HCT116 (cell line): Measurements from ENCODE around the gene CEBPA. TPM values are rescaled to one million over a fixed set of nuclear protein-coding genes. Genes with fewer than 3 reads are reported as not detected.

Experiments
- ATAC-seq: fragments of 200-7000 bp; cut with Tn5 transposase; 2 replicates; pipeline ENCODE4 v1.9.1; 2020; ENCODE audit warnings: mild to moderate bottlenecking, moderate library complexity
- BruUV-seq: library from RNA; stranded (reverse); fragments of 400-500 nt; replicated peaks from 2 replicates; lab custom pipeline; 2021; lab: Mats Ljungman, UMichigan
- CTCF ChIA-PET: fragments of 300-600 bp; sonication (Branson Sonifier 250); formaldehyde crosslinking; loops from one replicate; lab custom pipeline; 2021; ENCODE audit warnings: antibody characterized with exemption; lab: Charles Lee
- POLR2A ChIA-PET: fragments of 300-600, 350-600 bp; sonication (Branson Sonifier 250); formaldehyde crosslinking; loops from one replicate; lab custom pipeline; 2021; ENCODE audit warnings: antibody characterized with exemption; lab: Charles Lee
- RAD21 ChIA-PET, 2 experiments: fragments of 300-600 bp; sonication (Branson Sonifier 250); formaldehyde crosslinking; loops; one replicate each; lab custom pipeline; 2023; ENCODE audit warnings: low total read pairs in 2 of 2; ENCODE audit not compliant: uncharacterized antibody in 2 of 2, unreplicated experiment in 2 of 2, low non-redundant PET in 1 of 2; lab: Charles Lee
- DNase-seq: peaks from one replicate; pipeline ENCODE4 v3.0.0-alpha.2; 2010; ENCODE audit warnings: low read depth, low spot score
- H2AFZ ChIP-seq: fragments of 200-600 bp; shearing (Covaris generic), sonication (generic); 2 replicates; pipeline ENCODE4 v1.6.1; 2017; ENCODE audit warnings: low read depth, mixed run types, mixed read lengths, antibody characterized with exemption, low read length; ENCODE audit not compliant: poor library complexity, severe bottlenecking
- H3K27ac ChIP-seq: 2 replicates; pipeline ENCODE4 v1.5.1; 2012; ENCODE audit warnings: low read depth, low read length
- H3K27me3 ChIP-seq: fragments of 200-600 bp; sonication (generic); 2 replicates; pipeline ENCODE4 v1.6.1; 2016; ENCODE audit warnings: mixed run types, low read length, mixed read lengths; ENCODE audit not compliant: insufficient read depth
- H3K36me3 ChIP-seq, 2 experiments: fragments of 200-500 bp in 1 of 2; fragments of 200-600 bp in 1 of 2; sonication (Bioruptor generic) in 1 of 2; sonication (generic) in 1 of 2; 2 replicates each; pipeline versions ENCODE4 v1.5.1 to v1.6.1; 2014 to 2016; ENCODE audit warnings: low read length in 2 of 2, inconsistent platforms in 1 of 2, mixed read lengths in 1 of 2, mixed run types in 1 of 2; ENCODE audit not compliant: insufficient read depth in 2 of 2, control insufficient read depth in 1 of 2
- H3K4me1 ChIP-seq, 2 experiments: fragments of 200-600 bp in 1 of 2; sonication (generic) in 1 of 2; 2 replicates each; pipeline versions ENCODE4 v1.5.1 to v1.6.1; 2012 to 2017; ENCODE audit warnings: low read length in 2 of 2, inconsistent platforms in 1 of 2, mild to moderate bottlenecking in 1 of 2, mixed read lengths in 1 of 2, mixed run types in 1 of 2, moderate library complexity in 1 of 2; ENCODE audit not compliant: insufficient read depth in 2 of 2, control insufficient read depth in 1 of 2
- H3K4me2 ChIP-seq: fragments of 200-600 bp; sonication (generic); 2 replicates; pipeline ENCODE4 v1.6.1; 2017; ENCODE audit warnings: mixed run types, low read length, mixed read lengths
- H3K4me3 ChIP-seq, 2 experiments: fragments of 200-600 bp in 1 of 2; sonication (generic) in 1 of 2; replicated peaks in 1 of 2; 2 replicates each; pipeline ENCODE4 v1.5.1; 2011 to 2016; ENCODE audit warnings: low read length in 2 of 2, control low read depth in 1 of 2, low read depth in 1 of 2, mild to moderate bottlenecking in 1 of 2, mixed read lengths in 1 of 2, mixed run types in 1 of 2
- H3K79me2 ChIP-seq: fragments of 200-600 bp; sonication (generic); 2 replicates; pipeline ENCODE4 v1.6.1; 2017; ENCODE audit warnings: mild to moderate bottlenecking, mixed run types, low read length, moderate library complexity, mixed read lengths; ENCODE audit not compliant: insufficient read depth
- H3K9ac ChIP-seq: fragments of 200-600 bp; sonication (generic); 2 replicates; pipeline ENCODE4 v1.6.1; 2016; ENCODE audit warnings: low read length, mixed read lengths
- H3K9me2 ChIP-seq: fragments of 200-600 bp; sonication (generic), shearing (Covaris generic); 2 replicates; pipeline ENCODE4 v1.6.1; 2017; ENCODE audit warnings: mixed run types, mild to moderate bottlenecking, moderate library complexity; ENCODE audit not compliant: insufficient read depth
- H3K9me3 ChIP-seq, 2 experiments: fragments of 200-500 bp in 1 of 2; fragments of 200-600 bp in 1 of 2; sonication (Bioruptor generic) in 1 of 2; sonication (generic) in 1 of 2; 2 replicates each; pipeline ENCODE4 v1.6.1; 2014 to 2017; ENCODE audit warnings: low read length in 2 of 2, mixed read lengths in 2 of 2, inconsistent platforms in 1 of 2, low read depth in 1 of 2, mild to moderate bottlenecking in 1 of 2, mixed run types in 1 of 2, moderate library complexity in 1 of 2; ENCODE audit not compliant: control insufficient read depth in 1 of 2, insufficient read depth in 1 of 2
- H4K20me1 ChIP-seq: fragments of 200-600 bp; sonication (generic), shearing (Covaris generic); 2 replicates; pipeline ENCODE4 v1.6.1; 2017; ENCODE audit warnings: mixed run types, mild to moderate bottlenecking, moderate library complexity; ENCODE audit not compliant: insufficient read depth
- CTCF ChIP-seq, 3 experiments: fragments of 200-600 bp in 1 of 3; sonication (generic) in 1 of 3; IDR thresholded peaks in 2 of 3; conservative IDR thresholded peaks in 1 of 3; 2 replicates each; pipeline ENCODE4 v1.5.1; 2012 to 2017; ENCODE audit warnings: low read depth in 2 of 3, low read length in 2 of 3, antibody characterized with exemption in 1 of 3, borderline replicate concordance in 1 of 3, control low read depth in 1 of 3, mild to moderate bottlenecking in 1 of 3, mixed read lengths in 1 of 3, mixed run types in 1 of 3, moderate library complexity in 1 of 3; ENCODE audit not compliant: insufficient read depth in 1 of 3
- EZH2 ChIP-seq: fragments of 200-600 bp; sonication (generic); IDR thresholded peaks from 2 replicates; pipeline ENCODE4 v1.6.1; 2017; ENCODE audit warnings: antibody characterized with exemption, mixed run types
- EZH2phosphoT487 ChIP-seq: fragments of 200-600 bp; IDR thresholded peaks from 2 replicates; pipeline ENCODE4 v1.6.1; 2018; ENCODE audit warnings: antibody characterized with exemption, borderline replicate concordance
- FOSL1 ChIP-seq: IDR thresholded peaks from 2 replicates; pipeline ENCODE4 v1.6.1; 2012; ENCODE audit warnings: low read depth
- MAX ChIP-seq: IDR thresholded peaks from 2 replicates; pipeline ENCODE4 v1.6.1; 2012
- POLR2AphosphoS5 ChIP-seq: IDR thresholded peaks from 2 replicates; pipeline ENCODE4 v1.6.1; 2011; ENCODE audit warnings: mild to moderate bottlenecking, low read depth, low read length, moderate library complexity
- SP1 ChIP-seq: IDR thresholded peaks from 2 replicates; pipeline ENCODE4 v1.6.1; 2012; ENCODE audit warnings: low read depth
- SRF ChIP-seq: IDR thresholded peaks from 2 replicates; pipeline ENCODE4 v1.6.1; 2012; ENCODE audit warnings: low read depth
- TCF7L2 ChIP-seq: IDR thresholded peaks from 2 replicates; pipeline ENCODE4 v1.7.0; 2011; ENCODE audit warnings: borderline replicate concordance, inconsistent platforms; ENCODE audit not compliant: insufficient read depth, insufficient read length; ENCODE audit errors: extremely low read depth
- YY1 ChIP-seq: IDR thresholded peaks from 2 replicates; pipeline ENCODE4 v1.6.1; 2011; ENCODE audit warnings: low read length, low read depth, moderate library complexity, mild to moderate bottlenecking; ENCODE audit not compliant: insufficient replicate concordance; ENCODE audit errors: extremely low read depth
- ZBTB33 ChIP-seq: IDR thresholded peaks from 2 replicates; pipeline ENCODE4 v1.6.1; 2011; ENCODE audit warnings: mild to moderate bottlenecking, low read length, moderate library complexity; ENCODE audit not compliant: insufficient replicate concordance; ENCODE audit errors: extremely low read depth
- ZNF274 ChIP-seq: fragments of 200-500 bp; sonication (Bioruptor generic); IDR thresholded peaks from 2 replicates; pipeline ENCODE4 v1.6.1; 2014; ENCODE audit warnings: mild to moderate bottlenecking, low read depth, low read length, inconsistent platforms
- intact Hi-C: fragments of 100-400 bp; cut with micrococcal nuclease; formaldehyde crosslinking; loops from 2 replicates; pipeline ENCODE4 v1.10.0; 2022
- total RNA-seq: library from RNA; stranded (reverse); gene quantifications from one replicate; pipeline ENCODE4 v1.2.1, GENCODE V29; 2021; ENCODE audit not compliant: unreplicated experiment

The CEBPA gene
- total RNA-seq, 1 experiment from 2014 or later, result 7.0 TPM

GRCh38 chr19:33268162-33268991, 34.0 kb downstream of the CEBPA start:
- Histone ChIP-seq H3K27ac (no peak overlapping the region), H3K4me2 (no peak overlapping the region), H3K9ac (no peak overlapping the region), H3K36me3 (no peaks in the 10 kb centered on the region), H3K9me3 (no peaks in the 10 kb centered on the region), H2AFZ (no peak overlapping the region), H3K27me3 (no peaks in the 10 kb centered on the region), H3K9me2 (no peaks in the 10 kb centered on the region), H3K79me2 (no peaks in the 10 kb centered on the region), H3K4me3 (no peak overlapping the region), H3K4me1 (no peaks in the 10 kb centered on the region), H4K20me1 (no peaks in the 10 kb centered on the region)
- ATAC-seq (no peak), DNase-seq (no peak)
- intact Hi-C loops, result no loop called here
- POLR2A ChIA-PET, result no interaction called here
- no peak for TF ChIP-seq ZNF274
- no peak for TF ChIP-seq YY1
- no peak for TF ChIP-seq EZH2phosphoT487
- TF ChIP-seq CTCF (IDR thresholded peaks at IDR 0.05 in 2 of 3, conservative IDR thresholded peaks at IDR 0.05 in 1 of 3; ENCODE audit: borderline replicate concordance in 1 of 3, insufficient read depth in 1 of 3, low read depth in 2 of 3, low read length in 2 of 3), result no peak
- TF ChIP-seq ZBTB33, result no peak
- TF ChIP-seq MAX, result no peak
- no peak for TF ChIP-seq POLR2AphosphoS5
- TF ChIP-seq SRF, result no peak
- TF ChIP-seq TCF7L2, result no peak
- TF ChIP-seq SP1, result no peak
- TF ChIP-seq FOSL1, result no peak
- TF ChIP-seq EZH2, result no peak
- CTCF ChIA-PET, result no interaction called here
- RAD21 ChIA-PET, result no interaction called here
- no TSS peak for BruUV-seq
